Keratinocyte (primary cell): Measurements from ENCODE around the gene TSSK1B. TPM values are rescaled to one million over a fixed set of nuclear protein-coding genes. Genes with fewer than 3 reads are reported as not detected.

Source experiments
- DNase-seq: peaks from one replicate; pipeline ENCODE4 v3.0.0-alpha.2; 2011; ENCODE audit warnings: low read depth, missing footprints, low spot score
- FAIRE-seq: peaks from 2 replicates; lab custom pipeline; 2011; peaks lifted over from hg19 to GRCh38; lab: Jason Lieb, UNC
- H2AFZ ChIP-seq: 2 replicates; pipeline ENCODE4 v1.6.0; 2012; ENCODE audit warnings: low read length, control low read depth, inconsistent platforms; ENCODE audit not compliant: control insufficient read depth
- H3K27ac ChIP-seq: 2 replicates; pipeline ENCODE4 v1.5.1; 2011; ENCODE audit warnings: low read length; ENCODE audit not compliant: control insufficient read depth, insufficient read depth
- H3K27me3 ChIP-seq: 3 replicates; pipeline ENCODE4 v1.6.0; 2011; ENCODE audit warnings: low read length; ENCODE audit not compliant: control insufficient read depth, insufficient read depth; ENCODE audit errors: extremely low read depth
- H3K36me3 ChIP-seq, 2 experiments: 2 replicates in 1 of 2; 3 replicates in 1 of 2; pipeline ENCODE4 v1.5.1; 2011; ENCODE audit warnings: low read length in 2 of 2, mild to moderate bottlenecking in 1 of 2; ENCODE audit not compliant: control insufficient read depth in 2 of 2, insufficient read depth in 2 of 2; ENCODE audit errors: extremely low read depth in 1 of 2
- H3K4me1 ChIP-seq: 3 replicates; pipeline ENCODE4 v1.5.1; 2011; ENCODE audit warnings: low read length; ENCODE audit not compliant: control insufficient read depth, insufficient read depth; ENCODE audit errors: extremely low read depth
- H3K4me2 ChIP-seq: 3 replicates; pipeline ENCODE4 v1.6.0; 2011; ENCODE audit warnings: low read depth, low read length; ENCODE audit not compliant: control insufficient read depth, insufficient read depth; ENCODE audit errors: extremely low read depth
- H3K4me3 ChIP-seq, 3 experiments: fragments of 200-600 bp in 1 of 3; sonication (generic) in 1 of 3; 2 replicates in 2 of 3; 3 replicates in 1 of 3; pipeline ENCODE4 v1.5.1; 2011 to 2016; ENCODE audit warnings: low read length in 3 of 3, mild to moderate bottlenecking in 3 of 3, control low read depth in 2 of 3, inconsistent platforms in 1 of 3, low read depth in 1 of 3, mixed read lengths in 1 of 3, mixed run types in 1 of 3, moderate library complexity in 1 of 3; ENCODE audit not compliant: control insufficient read depth in 2 of 3, insufficient read depth in 2 of 3; ENCODE audit errors: extremely low read depth in 1 of 3
- H3K79me2 ChIP-seq: 2 replicates; pipeline ENCODE4 v1.6.0; 2012; ENCODE audit warnings: low read length; ENCODE audit not compliant: control insufficient read depth, insufficient read depth
- H3K9ac ChIP-seq: 3 replicates; pipeline ENCODE4 v1.6.0; 2011; ENCODE audit warnings: low read length; ENCODE audit not compliant: control insufficient read depth, insufficient read depth; ENCODE audit errors: extremely low read depth
- H3K9me1 ChIP-seq: 3 replicates; pipeline ENCODE4 v1.6.0; 2011; ENCODE audit warnings: low read length; ENCODE audit not compliant: control insufficient read depth, insufficient read depth; ENCODE audit errors: extremely low read depth
- H3K9me3 ChIP-seq: 2 replicates; pipeline ENCODE4 v1.5.1; 2012; ENCODE audit warnings: low read depth, low read length; ENCODE audit not compliant: control insufficient read depth
- H4K20me1 ChIP-seq: 3 replicates; pipeline ENCODE4 v1.6.0; 2011; ENCODE audit warnings: low read length; ENCODE audit not compliant: control insufficient read depth, insufficient read depth; ENCODE audit errors: extremely low read depth
- CTCF ChIP-seq, 3 experiments: IDR thresholded peaks in 1 of 3; conservative IDR thresholded peaks in 1 of 3; optimal IDR thresholded peaks in 1 of 3; 2 replicates in 2 of 3; 3 replicates in 1 of 3; pipeline versions ENCODE3 to v1.5.1; 2011; ENCODE audit warnings: low read length in 3 of 3, mild to moderate bottlenecking in 3 of 3, moderate library complexity in 2 of 3, control low read depth in 1 of 3, inconsistent platforms in 1 of 3; ENCODE audit not compliant: insufficient read depth in 2 of 3; ENCODE audit errors: extremely low read depth in 1 of 3
- EZH2 ChIP-seq: IDR thresholded peaks from one replicate; pipeline ENCODE4 v1.6.1; 2012; ENCODE audit warnings: inconsistent platforms, mild to moderate bottlenecking, low read length, moderate library complexity
- dilution Hi-C: fragments of 300-500 bp; cut with MboI; formaldehyde crosslinking; loops from one replicate; pipeline ENCODE4 v1.7.0; 2020; ENCODE audit warnings: low sequenced_read_pairs; ENCODE audit not compliant: extremely low pct_ligation_motif_present
- polyA minus RNA-seq, 3 experiments: library from RNA; depleted of rRNA, polyadenylated mRNA; stranded (reverse); fragments of >200 nt; gene quantifications; 1 replicate in 1 of 3; 2 replicates in 1 of 3; 3 replicates in 1 of 3; pipeline ENCODE4 v1.2.3, GENCODE V29; 2011
- polyA plus RNA-seq, 5 experiments: library from polyadenylated mRNA; depleted of rRNA in 3 of 5; stranded (reverse) in 3 of 5; stranded (forward) in 1 of 5; unstranded in 1 of 5; fragments of >200 nt; gene quantifications; 1 replicate in 1 of 5; 2 replicates in 3 of 5; 3 replicates in 1 of 5; pipeline versions ENCODE4 v1.2.1 to v1.2.3, GENCODE V29; 2011 to 2012; ENCODE audit warnings: missing spikeins in 2 of 5, low read depth in 1 of 5, low replicate concordance in 1 of 5

TSSK1B gene
- polyA plus RNA-seq, result 0.02 to 0.07 TPM (median 0.05 TPM) in 3 replicates
- not detected for polyA plus RNA-seq (2011; ENCODE audit: low read depth)
- polyA plus RNA-seq (2011; cell fraction: cytosol; rRNA removed), result not detected in 2 replicates
- polyA plus RNA-seq (2011; cell fraction: nucleus; rRNA removed), result 0.93 and 1.0 TPM in 2 replicates
- 0.24 TPM in 1 of 2 replicates, not detected in the other for polyA plus RNA-seq (2012; ENCODE audit: low replicate concordance)
- 1.7 to 5.2 TPM (median 3.3 TPM) in 3 replicates for polyA minus RNA-seq
- polyA minus RNA-seq (2011; cell fraction: cytosol; rRNA and poly(A)+ RNA removed), result not detected
- 5.8 and 8.1 TPM in 2 replicates for polyA minus RNA-seq (2011; cell fraction: nucleus; rRNA and poly(A)+ RNA removed)

- no peaks in the 10 kb centered on the region for H4K20me1 ChIP-seq
- H3K4me3 ChIP-seq, result no peak within 1 kb of the TSS
- H3K4me2 ChIP-seq, result no peak within 1 kb of the TSS
- no peak for FAIRE-seq
- dilution Hi-C loops, result no loop called here
- TF ChIP-seq CTCF (optimal IDR thresholded peaks at IDR 0.05 in 1 of 3, IDR thresholded peaks at IDR 0.05 in 1 of 3, conservative IDR thresholded peaks at IDR 0.05 in 1 of 3; ENCODE audit: extremely low read depth in 1 of 3, insufficient read depth in 2 of 3, low read length in 3 of 3) (no peak), EZH2 (no peak)
- no peak within 1 kb of the TSS for H2AFZ ChIP-seq
- H3K27me3 ChIP-seq, result no peaks in the 10 kb centered on the region
- no peaks in the 10 kb centered on the region for H3K4me1 ChIP-seq
- no peaks in the 10 kb centered on the region for H3K9me3 ChIP-seq
- DNase-seq, result no peak
- peaks cover 0 to 5% of the 10 kb centered on the region in 2 experiments for H3K36me3 ChIP-seq
- no peak within 1 kb of the TSS for H3K9ac ChIP-seq
- H3K79me2 ChIP-seq, result no peaks in the 10 kb centered on the region
- no peaks in the 10 kb centered on the region for H3K9me1 ChIP-seq
- H3K27ac ChIP-seq, result no peak within 1 kb of the TSS
These were observed at the start of gene TSSK1B for GRCh38 chr5:113434889-113435288. TSSK1B (minus strand) TSS chr5:113434989; CDS start chr5:113434839, 150 bp downstream.

GRCh38 chr5:113480243-113480642 lies 45.5 kb upstream of the TSSK1B start:
- Histone ChIP-seq H3K27ac (no peak overlapping the region), H3K9ac (no peak overlapping the region), H3K79me2 (peaks cover 28% of the 10 kb centered on the region), H3K27me3 (no peaks in the 10 kb centered on the region), H3K36me3 (no peaks in the 10 kb centered on the region), H3K9me1 (no peaks in the 10 kb centered on the region), H3K4me2 (no peak overlapping the region), H3K4me1 (no peaks in the 10 kb centered on the region), H2AFZ (no peak overlapping the region), H3K4me3 (no peak overlapping the region), H3K9me3 (no peaks in the 10 kb centered on the region), H4K20me1 (no peaks in the 10 kb centered on the region)
- dilution Hi-C loops, result no loop called here
- no peak for TF ChIP-seq EZH2
- no peak for TF ChIP-seq CTCF (optimal IDR thresholded peaks at IDR 0.05 in 1 of 3, IDR thresholded peaks at IDR 0.05 in 1 of 3, conservative IDR thresholded peaks at IDR 0.05 in 1 of 3; ENCODE audit: extremely low read depth in 1 of 3, insufficient read depth in 2 of 3, low read length in 3 of 3)
- DNase-seq, result no peak
- no peak for FAIRE-seq
